Adrenal gland (tissue), 12 donors: ENCODE data around the gene SECISBP2. TPM values are rescaled to one million over a fixed set of nuclear protein-coding genes. Genes with fewer than 3 reads are reported as not detected.
"Not testable (repeated sequence)": the region's sequence is repeated elsewhere in the genome, so short reads cannot be mapped to it uniquely, and the experiment has no call there.

Experiments used
- DNase-seq, 7 donors: peaks; one replicate each; pipeline ENCODE4 v3.0.0-alpha.2; 2019 to 2020
- H3K27ac ChIP-seq, 5 donors: fragments of 200-600 bp; sonication (generic) in 4 of 5; 1 replicate in 3 of 5; 2 replicates in 2 of 5; pipeline versions ENCODE4 v1.5.1 to v1.8.0; 2016 to 2020; ENCODE audit warnings: mild to moderate bottlenecking in 1 of 5
- H3K27me3 ChIP-seq: fragments of 200-600 bp; 2 replicates; pipeline ENCODE4 v1.8.0; 2021
- H3K36me3 ChIP-seq, 2 donors: fragments of 200-600 bp; replicated peaks in 1 of 2; 1 replicate in 1 of 2; 2 replicates in 1 of 2; pipeline versions ENCODE4 v1.5.1 to v1.8.0; 2018 to 2022
- H3K4me1 ChIP-seq, 2 donors: fragments of 200-600 bp; replicated peaks in 1 of 2; 1 replicate in 1 of 2; 2 replicates in 1 of 2; pipeline versions ENCODE4 v1.5.1 to v1.8.0; 2018 to 2021
- H3K4me3 ChIP-seq, 4 donors: fragments of 200-600 bp; sonication (generic) in 3 of 4; one replicate each; pipeline ENCODE4 v1.5.1; 2016 to 2018
- H3K9me3 ChIP-seq, 3 donors: fragments of 200-600 bp; sonication (generic) in 1 of 3; replicated peaks in 1 of 3; 1 replicate in 2 of 3; 2 replicates in 1 of 3; pipeline versions ENCODE4 v1.5.1 to v1.8.0; 2016 to 2021
- CTCF ChIP-seq, 6 experiments: fragments of 450-650 bp in 4 of 6; fragments of 200-600 bp in 2 of 6; sonication (generic) in 1 of 6; IDR thresholded peaks; 1 replicate in 5 of 6; 2 replicates in 1 of 6; pipeline versions ENCODE4 v1.5.1 to v1.8.0; 2016 to 2021; ENCODE audit warnings: antibody characterized with exemption in 6 of 6, mild to moderate bottlenecking in 2 of 6, moderate library complexity in 1 of 6
- POLR2A ChIP-seq, 2 donors: fragments of 450-650 bp; IDR thresholded peaks; one replicate each; pipeline ENCODE4 v1.6.1; 2017; ENCODE audit warnings: antibody characterized with exemption in 2 of 2, mild to moderate bottlenecking in 2 of 2, moderate library complexity in 1 of 2
- WGBS, 4 donors: extraction: QIAGEN DNeasy Blood & Tissue Kit in 2 of 4; methylation state at CpG; one replicate each; pipeline versions ENCODE4 v1.1.5 to v1.1.7; 2013 to 2017; 5-methylcytosine and 5-hydroxymethylcytosine counted together
- intact Hi-C, 2 donors: fragments of 100-400 bp; cut with DNase I; formaldehyde crosslinking; loops; one replicate each; pipeline versions ENCODE4 v1.14.1 to v1.15.0; 2022 to 2023
- polyA plus RNA-seq, 3 donors: library from polyadenylated mRNA; stranded (reverse); fragments of 200-250 nt in 2 of 3; fragments of 350-450 nt in 1 of 3; fragmentation: Illumina TruSeq in 1 of 3; extraction: RNeasy Lipid Tissue Mini Kit (QIAGEN cat#74804) in 1 of 3; gene quantifications; one replicate each; pipeline ENCODE4 v1.2.3, GENCODE V29; 2013 to 2014
- total RNA-seq, 9 donors: library from RNA; depleted of rRNA in 4 of 9; stranded (reverse); fragments of >200 nt in 4 of 9; fragments of 120-200 nt in 1 of 9; fragmentation: NEBNext Ultra II Directional in 1 of 9; extraction: Animal tissue kit (Norgen Biotek cat#: 25700) in 1 of 9; gene quantifications; one replicate each; pipeline versions ENCODE4 v1.1.0 to v1.2.4, GENCODE V29; 2013 to 2023
- donor health status: healthy with polysubstance abuse.
- donor health status: Bipolar disorder and iron deficiency.
- donor health status: DM: yes; HTN: yes; CAD: no.
- donor health status: DM: no; HTN: no; CAD: no.
- donor health status: DM: no; HTN: no; CAD: no.
- donor health status: DM: yes; HTN: yes; CAD: no.

The SECISBP2 gene
- total and polyA plus RNA-seq, 12 donors = 31.7 to 76.1 (median 46.8) TPM

- Histone ChIP-seq H3K27ac (no peak overlapping the region), H3K4me3 (no peak overlapping the region), H3K36me3 (no peaks in the 10 kb centered on the region), H3K4me1 (no peaks in the 10 kb centered on the region), H3K9me3 (peaks cover 0 to 3% (median 0%) of the 10 kb centered on the region in 3 donors), H3K27me3 (no peaks in the 10 kb centered on the region)
- 77 to 91% (median 82%) methylated on average over 5 of the region's 5 CpGs for WGBS, 4 donors
- TF ChIP-seq CTCF (IDR thresholded peaks at IDR 0.05) (no peak), POLR2A (IDR thresholded peaks at IDR 0.05) (no peak)
- intact Hi-C loops = loop anchor here (10.0 kb wide), 1 partner anchor 260 kb away; no protein-coding TSS in a partner anchor
- no peak for DNase-seq
Observed at GRCh38 chr9:89274838-89275237, 43.5 kb upstream of the SECISBP2 start.

GRCh38 chr9:89276040-89276439 lies 42.3 kb upstream of the SECISBP2 start:
- H3K27ac ChIP-seq, H3K4me3 ChIP-seq, DNase-seq, H3K9me3 ChIP-seq, H3K27me3 ChIP-seq, H3K4me1 ChIP-seq, H3K36me3 ChIP-seq: not testable (repeated sequence)
- intact Hi-C loops = loop anchor here (10.0 kb wide), 1 partner anchor 261 kb away; no protein-coding TSS in a partner anchor
- 78 to 100% (median 93%) methylated on average over 2 of the region's 2 CpGs for WGBS, 4 donors

GRCh38 chr9:89277043-89277442 lies 41.3 kb upstream of the SECISBP2 start:
- no peaks in the 10 kb centered on the region for H3K36me3 ChIP-seq
- DNase-seq = no peak
- H3K27me3 ChIP-seq = no peaks in the 10 kb centered on the region
- H3K27ac ChIP-seq = no peak overlapping the region
- intact Hi-C loops = loop anchor here (10.0 kb wide), 1 partner anchor 262 kb away; no protein-coding TSS in a partner anchor
- no peak overlapping the region for H3K4me3 ChIP-seq
- TF ChIP-seq CTCF (IDR thresholded peaks at IDR 0.05) (no peak), POLR2A (IDR thresholded peaks at IDR 0.05) (no peak)
- WGBS, 4 donors = 95 to 100% (median 97%) methylated on average over 2 of the region's 2 CpGs
- peaks cover 0 to 3% (median 0%) of the 10 kb centered on the region in 3 donors for H3K9me3 ChIP-seq
- H3K4me1 ChIP-seq = peaks cover 10 to 12% of the 10 kb centered on the region in 2 donors

GRCh38 chr9:89277454-89277853 lies 40.8 kb upstream of the SECISBP2 start:
- no peak for TF ChIP-seq POLR2A (IDR thresholded peaks at IDR 0.05)
- TF ChIP-seq CTCF (IDR thresholded peaks at IDR 0.05) = no peak
- Histone ChIP-seq H3K9me3 (peaks cover 0 to 3% (median 0%) of the 10 kb centered on the region in 3 donors), H3K4me3 (no peak overlapping the region), H3K27ac (no peak overlapping the region), H3K4me1 (peaks cover 10 to 12% of the 10 kb centered on the region in 2 donors), H3K27me3 (no peaks in the 10 kb centered on the region), H3K36me3 (no peaks in the 10 kb centered on the region)
- intact Hi-C loops = loop anchor here (10.0 kb wide), 1 partner anchor 263 kb away; no protein-coding TSS in a partner anchor
- no peak for DNase-seq

GRCh38 chr9:89278551-89278950 lies 39.7 kb upstream of the SECISBP2 start:
- Histone ChIP-seq H3K4me1 (peaks cover 10 to 12% of the 10 kb centered on the region in 2 donors), H3K27me3 (no peaks in the 10 kb centered on the region), H3K27ac (no peak overlapping the region), H3K9me3 (peaks cover 0 to 3% (median 0%) of the 10 kb centered on the region in 3 donors), H3K36me3 (no peaks in the 10 kb centered on the region), H3K4me3 (no peak overlapping the region)
- TF ChIP-seq POLR2A (IDR thresholded peaks at IDR 0.05) (no peak), CTCF (IDR thresholded peaks at IDR 0.05) (no peak)
- intact Hi-C loops = loop anchor here (10.0 kb wide), 1 partner anchor 264 kb away; no protein-coding TSS in a partner anchor
- WGBS, 4 donors = 91 to 100% (median 98%) methylated on average over 2 of the region's 2 CpGs
- DNase-seq = no peak
